ENCODE measurements around the gene ZBTB38.

Gene ZBTB38

GRCh38 chr3:141368925-141369794, 856 bp downstream of the ZBTB38 start:
- no peak for DNase-seq

GRCh38 chr3:141370065-141370533, 1.8 kb downstream of the ZBTB38 start:
- DNase-seq: no peak

- DNase-seq: no peak
Observed at GRCh38 chr3:141371882-141372281, 3.6 kb downstream of the ZBTB38 start.

- DNase-seq: no peak
Observed at GRCh38 chr3:141372656-141373055, 4.4 kb downstream of the ZBTB38 start.

GRCh38 chr3:141373232-141373631, 4.9 kb downstream of the ZBTB38 start:
- no peak for DNase-seq

- no peak for DNase-seq
Observed at GRCh38 chr3:141373768-141374526, 5.6 kb downstream of the ZBTB38 start.

GRCh38 chr3:141375381-141376301, 7.3 kb downstream of the ZBTB38 start:
- no peak for DNase-seq

- DNase-seq: no peak
Observed at GRCh38 chr3:141377377-141377776, 9.1 kb downstream of the ZBTB38 start.

- DNase-seq: no peak
Observed at GRCh38 chr3:141378556-141378955, 10.3 kb downstream of the ZBTB38 start.

GRCh38 chr3:141379250-141379966, 11.1 kb downstream of the ZBTB38 start:
- DNase-seq: no peak

- DNase-seq: no peak
Observed at GRCh38 chr3:141380279-141380678, 12.0 kb downstream of the ZBTB38 start.

- no peak for DNase-seq
Observed at GRCh38 chr3:141380987-141381386, 12.7 kb downstream of the ZBTB38 start.

- no peak for DNase-seq
Observed at GRCh38 chr3:141382571-141382970, 14.3 kb downstream of the ZBTB38 start.

GRCh38 chr3:141383555-141384129, 15.3 kb downstream of the ZBTB38 start:
- DNase-seq: no peak

- no peak for DNase-seq
Observed at GRCh38 chr3:141384157-141384556, 15.9 kb downstream of the ZBTB38 start.

GRCh38 chr3:141384575-141384974, 16.3 kb downstream of the ZBTB38 start:
- no peak for DNase-seq

GRCh38 chr3:141385406-141386125, 17.3 kb downstream of the ZBTB38 start:
- no peak for DNase-seq

- DNase-seq: no peak
Observed at GRCh38 chr3:141386126-141386488, 17.8 kb downstream of the ZBTB38 start.

- no peak for DNase-seq
Observed at GRCh38 chr3:141386611-141387111, 18.4 kb downstream of the ZBTB38 start.

- DNase-seq: no peak
Observed at GRCh38 chr3:141387516-141387915, 19.2 kb downstream of the ZBTB38 start.

- no peak for DNase-seq
Observed at GRCh38 chr3:141388395-141388794, 20.1 kb downstream of the ZBTB38 start.

Data from NCI-H2107 (cell line).